Measurements from ENCODE around the gene ZNF528.

ZNF528 gene

DNA sequence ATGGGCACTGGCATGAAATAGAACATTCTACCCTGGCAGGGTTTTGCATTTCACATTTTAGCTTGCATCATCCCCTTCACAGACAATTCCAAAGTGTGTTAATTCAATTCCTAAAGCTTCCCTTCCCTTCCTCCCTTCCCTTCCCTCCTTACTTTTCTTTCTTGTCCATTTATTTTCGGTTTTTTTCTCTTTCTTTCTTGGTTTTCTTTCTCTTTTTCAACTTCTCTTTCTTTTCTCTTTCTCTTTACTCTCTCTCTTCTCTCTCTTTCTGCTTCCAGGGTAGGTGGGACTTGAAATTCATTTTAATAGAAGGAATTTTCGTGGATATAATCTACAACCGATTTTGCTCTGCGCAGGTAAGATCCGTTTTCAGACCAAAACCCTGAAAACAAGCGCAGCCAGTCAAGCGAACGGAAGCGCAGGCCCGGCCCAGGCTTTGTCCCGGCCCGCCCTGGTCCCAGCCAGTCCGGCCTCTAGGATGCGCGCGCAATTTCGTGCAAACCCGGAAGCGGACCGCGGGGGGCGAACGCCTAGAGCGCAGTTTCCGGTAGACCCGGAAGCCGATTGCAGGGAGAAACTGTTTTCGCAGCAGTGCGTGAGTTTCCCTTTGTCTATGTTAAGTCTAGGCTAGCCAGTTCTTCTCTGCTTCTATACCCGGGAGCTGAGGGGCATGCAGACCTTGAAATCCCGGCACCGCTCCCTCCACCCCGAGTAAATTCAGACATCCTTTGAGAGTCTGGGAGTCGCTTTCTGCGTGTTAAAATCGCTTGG, at the start of gene ZNF528:
Gene ZNF528 (plus strand): TSS at position 540 of the 771 bp plus-strand sequence. CDS start 4,165 bp downstream, outside the sequence.
- DNase-seq: peak; percentile 31 to 53

DNA sequence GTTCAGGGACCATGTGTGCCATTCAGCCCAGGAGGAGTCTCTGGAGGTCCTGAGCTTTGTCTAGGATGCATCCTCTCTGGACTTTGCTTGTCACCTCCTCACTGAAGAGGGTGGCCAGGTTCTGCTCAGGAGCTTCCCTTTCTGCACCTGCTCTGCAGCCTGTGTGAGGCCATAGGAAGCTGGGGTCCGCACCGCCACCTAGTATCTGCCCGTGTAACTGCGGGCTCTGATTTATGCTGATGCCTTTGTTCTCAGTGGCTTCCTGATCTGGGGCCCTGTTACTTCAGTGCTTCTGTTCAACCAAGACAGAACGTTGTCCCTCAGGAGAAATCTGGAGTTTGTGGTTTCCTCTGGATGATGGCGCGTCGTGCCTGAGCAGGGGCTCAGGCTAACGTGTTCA, 46.1 kb upstream of the ZNF528 start:
- DNase-seq: no peak

DNA sequence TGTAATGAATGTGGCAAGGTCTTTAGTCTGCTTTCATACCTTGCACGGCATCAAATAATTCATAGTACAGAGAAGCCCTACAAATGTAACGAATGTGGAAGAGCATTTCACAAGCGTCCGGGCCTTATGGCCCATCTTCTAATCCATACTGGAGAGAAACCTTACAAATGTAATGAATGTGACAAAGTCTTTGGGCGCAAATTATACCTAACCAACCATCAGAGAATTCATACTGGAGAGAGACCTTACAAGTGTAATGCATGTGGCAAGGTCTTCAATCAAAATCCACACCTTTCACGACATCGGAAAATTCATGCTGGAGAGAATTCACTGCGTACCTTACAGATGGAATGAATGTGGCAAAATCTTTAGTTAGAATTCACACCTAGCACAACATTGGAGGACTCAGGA, 31.2 kb upstream of the ZNF528 start:
- DNase-seq: no peak

DNA sequence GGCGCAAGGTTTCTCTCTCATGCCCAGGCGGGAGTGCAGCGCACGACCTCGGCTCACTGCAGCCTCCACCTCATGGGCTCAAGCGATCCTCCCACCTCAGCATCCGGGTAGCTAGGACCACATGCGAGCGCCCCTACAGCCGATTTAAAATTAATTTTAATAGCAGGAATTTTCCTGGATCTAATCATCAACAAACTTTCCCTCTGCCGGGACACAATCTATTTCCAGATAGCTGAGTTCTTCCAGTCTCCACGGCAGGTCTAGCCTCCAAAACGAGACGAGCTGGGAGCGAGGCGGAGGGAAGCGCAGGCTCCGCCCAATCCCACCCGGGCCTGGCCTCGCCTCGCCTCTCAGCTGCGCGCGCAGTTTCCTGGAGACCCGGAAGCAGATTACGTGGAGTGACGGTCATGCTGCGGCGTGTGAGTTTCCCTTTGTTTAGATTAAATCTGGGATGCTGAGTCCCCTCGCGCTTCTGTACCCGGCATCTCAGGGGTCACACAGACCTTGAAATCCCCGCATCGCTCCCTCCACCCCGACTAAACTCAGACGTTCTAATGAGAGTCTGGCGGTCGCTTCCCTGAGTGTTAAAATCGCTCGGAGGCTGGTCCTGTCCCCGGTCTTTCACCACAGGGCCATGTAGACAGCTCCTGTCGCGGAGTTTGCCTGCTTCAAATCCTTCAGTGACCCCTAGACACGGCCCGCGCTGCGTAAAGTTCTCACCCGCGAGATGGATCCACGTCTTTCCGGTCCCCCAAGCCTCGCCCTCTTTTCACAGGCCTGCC, 27.9 kb upstream of the ZNF528 start, which contains the start of gene ZNF880:
Gene ZNF880 (plus strand): TSS at position 365 of the 782 bp plus-strand sequence. CDS start 43 bp downstream, at position 408.
- peak; percentile 81 to 85 for DNase-seq

DNA sequence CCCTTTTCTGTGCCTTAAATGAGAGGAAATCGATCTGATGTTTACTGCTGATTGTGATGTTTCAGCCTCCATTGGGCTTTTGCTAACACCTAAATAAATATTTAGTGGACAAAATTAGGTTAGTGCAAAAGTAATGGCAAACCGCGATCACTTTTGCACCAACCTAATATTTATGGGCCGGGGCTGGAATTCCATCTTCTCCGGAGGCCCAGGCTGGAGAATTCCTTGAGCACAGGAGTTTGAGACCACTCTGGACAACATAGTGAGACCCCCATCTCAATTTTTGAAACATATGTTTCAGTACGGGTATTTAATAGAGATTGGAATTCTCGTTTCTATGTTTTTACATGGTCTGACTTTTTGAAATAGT, 27.3 kb upstream of the ZNF528 start:
- no peak for DNase-seq

DNA sequence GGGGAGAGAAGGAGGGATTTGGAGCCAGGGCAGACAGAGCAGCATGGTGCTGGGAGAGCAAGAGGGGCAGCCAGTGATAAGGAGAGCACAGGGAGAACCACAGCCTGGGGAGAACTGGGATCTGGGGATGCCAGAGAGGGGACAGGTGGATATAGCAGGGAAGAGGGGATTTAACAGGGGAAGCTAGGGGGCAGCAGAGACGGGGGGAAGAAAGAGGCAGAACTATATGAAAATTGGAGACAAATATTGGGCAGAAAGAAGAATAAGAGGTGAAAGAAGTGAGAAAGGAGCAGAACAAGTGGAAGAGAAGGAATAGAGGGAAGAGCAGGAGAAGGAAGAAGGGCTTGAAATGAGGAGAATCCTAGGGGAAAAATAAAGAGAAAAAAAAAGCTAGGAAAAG, 6.5 kb upstream of the ZNF528 start:
- no peak for DNase-seq

- no peak for DNase-seq
Observed at GRCh38 chr19:52398081-52398441, 412 bp downstream of the ZNF528 start.

DNA sequence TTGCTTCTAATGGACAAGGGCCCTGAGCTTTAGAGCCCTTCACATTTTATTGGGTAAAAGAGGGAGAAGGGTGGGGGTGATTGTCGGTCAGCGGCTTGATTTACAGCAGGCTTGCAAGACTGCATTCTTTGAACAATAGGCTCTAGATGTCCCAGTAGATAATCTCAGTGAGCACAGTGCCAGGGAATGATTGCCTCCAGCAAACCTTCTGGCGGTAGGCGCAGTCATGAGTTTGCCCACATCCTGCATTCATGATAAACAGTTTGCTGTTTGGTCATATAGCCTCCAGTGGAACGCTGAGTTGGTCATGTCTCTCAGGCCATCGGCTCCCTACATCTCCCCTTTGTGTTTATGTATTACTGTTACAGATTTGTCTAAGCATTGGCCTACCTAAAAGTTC, 12.6 kb downstream of the ZNF528 start:
- no peak for DNase-seq

- DNase-seq: no peak
Observed at GRCh38 chr19:52415711-52416110, 18.1 kb downstream of the ZNF528 start.

- DNase-seq: no peak
Observed at GRCh38 chr19:52428937-52429336, 31.3 kb downstream of the ZNF528 start, which contains the start of gene ZNF534. Gene ZNF534, plus strand, starts transcription at chr19:52429148. Its CDS starts 2,327 bp downstream, at chr19:52431475.

DNA sequence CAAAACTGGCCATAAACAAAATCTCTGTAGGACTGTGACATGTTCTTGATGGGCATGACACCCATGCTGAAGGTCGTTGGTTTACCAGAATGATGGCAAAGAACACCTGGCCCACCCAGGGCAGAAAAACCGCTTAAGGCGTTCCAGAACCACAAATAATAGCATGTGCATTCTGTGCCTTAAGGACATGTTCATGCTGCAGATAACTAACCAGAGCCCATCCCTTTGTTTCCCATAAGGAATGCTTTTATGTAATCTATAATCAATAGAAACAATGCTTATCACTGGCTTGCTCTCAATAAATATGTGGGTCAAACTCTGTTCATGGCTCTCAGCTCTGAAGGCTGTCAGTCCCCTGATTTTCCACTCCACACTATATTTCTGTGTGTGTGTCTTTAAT, 44.5 kb downstream of the ZNF528 start:
- DNase-seq: no peak

DNA sequence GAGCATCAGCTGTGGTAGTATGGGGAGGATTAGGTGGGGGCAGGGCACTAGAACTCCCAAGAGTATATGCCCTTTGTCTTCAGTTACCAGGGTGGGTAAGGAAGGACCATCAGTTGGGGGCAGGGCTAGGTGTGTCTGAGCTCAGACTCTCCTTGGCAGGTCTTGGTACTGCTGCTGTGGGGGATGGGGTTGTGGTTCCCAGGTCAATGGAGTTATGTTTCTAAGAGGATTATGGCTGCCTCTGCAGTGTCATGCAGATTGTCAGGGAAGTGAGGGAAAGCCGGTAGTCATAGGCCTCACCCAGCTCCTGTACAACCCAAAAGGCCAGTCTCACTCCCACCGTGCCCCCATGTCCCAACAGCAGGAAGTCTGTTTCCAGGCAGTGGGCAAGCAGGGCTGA, 46.9 kb downstream of the ZNF528 start:
- DNase-seq: no peak

GRCh38 chr19:52451241-52451640, 53.6 kb downstream of the ZNF528 start:
- DNase-seq: no peak

- peak; percentile 57 to 59 for DNase-seq
Observed at GRCh38 chr19:52453324-52454094, 55.9 kb downstream of the ZNF528 start, which contains the start of gene ZNF578. Gene ZNF578, plus strand, starts transcription at chr19:52453553. Its CDS starts 48,293 bp downstream, at chr19:52501846.

- DNase-seq: peak; percentile 1 to 8
Observed at GRCh38 chr19:52464798-52465470, 67.3 kb downstream of the ZNF528 start.

Measured in NCI-H2081 (cell line).